AG10803 (cell line): ENCODE results near the gene PI3.
"Not testable (repeated sequence)": the region's sequence is repeated elsewhere in the genome, so short reads cannot be mapped to it uniquely, and the experiment has no call there.

Experiments used
- DNase-seq: peaks from one replicate; pipeline ENCODE4 v3.0.0; 2010; ENCODE audit warnings: low read depth
- H3K4me3 ChIP-seq: 2 replicates; pipeline ENCODE4 v1.5.1; 2011; ENCODE audit warnings: mild to moderate bottlenecking, low read length, control low read depth
- TF ChIP-seq, protein P1 (sequence below): conservative IDR thresholded peaks from 2 replicates; pipeline ENCODE4 v1.5.1; 2011; ENCODE audit warnings: mild to moderate bottlenecking, low read length, control low read depth, inconsistent platforms

Gene PI3

DNA sequence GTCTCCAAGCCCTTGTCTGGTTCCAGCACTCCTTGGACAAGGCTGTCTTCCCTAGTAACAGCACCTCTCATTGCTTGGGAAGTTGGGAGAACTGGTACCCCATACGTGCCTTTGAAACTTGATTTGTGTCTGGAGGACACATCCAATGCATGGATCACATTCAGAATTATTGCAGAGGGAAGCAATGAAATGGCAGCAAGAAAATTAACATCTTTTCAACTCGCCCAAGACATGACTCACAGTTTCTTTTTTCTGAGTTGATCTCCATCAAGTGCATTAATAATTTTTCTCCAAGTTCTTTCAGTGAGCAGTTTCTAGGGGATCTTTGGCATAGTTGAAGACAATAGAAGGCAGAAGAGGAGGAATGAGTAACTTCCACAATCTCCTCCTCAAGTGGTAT is 22.3 kb upstream of the PI3 start:
- no peak overlapping the region for H3K4me3 ChIP-seq
- TF ChIP-seq, protein P1, sequence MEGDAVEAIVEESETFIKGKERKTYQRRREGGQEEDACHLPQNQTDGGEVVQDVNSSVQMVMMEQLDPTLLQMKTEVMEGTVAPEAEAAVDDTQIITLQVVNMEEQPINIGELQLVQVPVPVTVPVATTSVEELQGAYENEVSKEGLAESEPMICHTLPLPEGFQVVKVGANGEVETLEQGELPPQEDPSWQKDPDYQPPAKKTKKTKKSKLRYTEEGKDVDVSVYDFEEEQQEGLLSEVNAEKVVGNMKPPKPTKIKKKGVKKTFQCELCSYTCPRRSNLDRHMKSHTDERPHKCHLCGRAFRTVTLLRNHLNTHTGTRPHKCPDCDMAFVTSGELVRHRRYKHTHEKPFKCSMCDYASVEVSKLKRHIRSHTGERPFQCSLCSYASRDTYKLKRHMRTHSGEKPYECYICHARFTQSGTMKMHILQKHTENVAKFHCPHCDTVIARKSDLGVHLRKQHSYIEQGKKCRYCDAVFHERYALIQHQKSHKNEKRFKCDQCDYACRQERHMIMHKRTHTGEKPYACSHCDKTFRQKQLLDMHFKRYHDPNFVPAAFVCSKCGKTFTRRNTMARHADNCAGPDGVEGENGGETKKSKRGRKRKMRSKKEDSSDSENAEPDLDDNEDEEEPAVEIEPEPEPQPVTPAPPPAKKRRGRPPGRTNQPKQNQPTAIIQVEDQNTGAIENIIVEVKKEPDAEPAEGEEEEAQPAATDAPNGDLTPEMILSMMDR, result no peak
- no peak for DNase-seq

DNA sequence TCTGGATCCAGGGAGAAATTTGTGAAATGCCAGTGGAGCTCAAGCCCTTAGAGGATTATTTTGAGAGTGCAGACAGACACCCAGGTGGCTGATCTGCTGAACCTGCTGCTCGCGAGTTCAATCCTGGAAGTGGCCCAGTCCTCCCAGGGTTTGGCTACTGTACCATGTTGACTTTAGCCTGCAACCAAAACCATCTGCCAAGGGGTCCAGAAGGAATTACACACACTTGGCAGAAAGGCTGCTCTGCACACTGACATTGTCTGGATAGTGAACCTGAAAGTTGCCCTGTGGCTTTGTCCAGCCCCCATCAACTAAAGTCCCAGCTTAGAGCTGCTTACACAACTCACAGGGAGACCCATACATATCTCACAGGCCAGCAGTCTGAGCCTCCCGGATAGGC is 21.6 kb upstream of the PI3 start:
- TF ChIP-seq, protein P1, result no peak
- H3K4me3 ChIP-seq, result no peak overlapping the region
- DNase-seq, result no peak

- no peak overlapping the region for H3K4me3 ChIP-seq
- no peak for DNase-seq
- TF ChIP-seq, protein P1, result no peak
Measured at GRCh38 chr20:45153752-45154151, 20.9 kb upstream of the PI3 start.

DNA sequence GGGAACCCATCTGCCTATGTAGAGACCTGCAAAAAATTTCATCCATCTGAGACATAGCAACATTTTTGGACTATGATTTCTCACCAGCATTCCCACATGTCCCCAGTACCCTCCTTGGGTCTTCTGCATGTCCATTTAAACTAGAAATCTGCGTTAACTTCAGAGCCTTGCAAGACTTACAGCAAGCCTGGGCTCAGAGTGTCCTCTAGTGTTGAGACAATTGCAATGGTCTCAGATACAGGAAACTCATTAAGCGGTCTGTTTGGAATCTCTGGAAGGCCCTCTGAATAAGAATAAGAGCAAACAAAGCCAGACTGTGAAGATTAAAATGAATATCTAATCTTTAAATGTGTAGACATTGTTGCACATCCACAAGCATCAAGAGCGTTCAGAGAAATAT is 20.5 kb upstream of the PI3 start:
- DNase-seq, result no peak
- H3K4me3 ChIP-seq, result no peak overlapping the region
- TF ChIP-seq, protein P1, result no peak; the same call in 1 of the 2 replicates

DNA sequence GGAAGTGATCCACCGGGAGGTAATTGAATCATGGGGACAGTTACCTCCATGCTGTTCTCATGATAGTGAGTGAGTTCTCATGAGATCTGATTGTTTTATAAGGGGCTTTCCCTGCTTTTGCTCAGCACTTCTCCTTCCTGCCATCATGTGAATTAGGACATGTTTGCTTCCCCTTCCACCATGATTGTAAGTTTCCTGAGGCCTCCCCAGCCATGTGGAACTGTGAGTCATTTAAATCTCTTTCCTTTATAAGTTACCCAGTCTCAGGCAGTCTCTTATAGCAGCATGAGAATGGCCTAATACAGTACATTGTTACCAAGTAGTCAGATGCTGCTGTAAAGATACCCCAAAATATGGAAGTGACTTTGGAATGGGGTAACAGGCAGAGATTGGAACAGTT is 19.9 kb upstream of the PI3 start:
- DNase-seq, H3K4me3 ChIP-seq: not testable (repeated sequence)

DNA sequence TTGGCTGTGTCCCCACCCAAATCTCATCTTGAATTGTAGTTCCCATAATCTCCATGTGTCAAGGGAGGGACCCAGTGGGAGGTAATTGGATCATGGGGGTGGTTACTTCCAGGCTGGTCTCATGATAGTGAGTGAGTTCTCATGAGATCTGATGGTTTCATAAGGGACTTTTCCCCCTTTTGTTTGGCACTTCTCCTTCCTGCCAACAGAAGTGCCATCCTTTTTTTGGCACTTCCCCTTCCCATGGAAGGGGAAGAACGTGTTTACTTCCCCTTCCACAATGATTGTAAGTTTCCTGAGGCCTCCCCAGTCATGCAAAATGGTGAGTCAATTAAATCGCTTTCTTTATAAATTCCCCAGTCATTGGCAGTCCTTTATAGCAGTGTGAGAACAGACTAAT is 18.0 kb upstream of the PI3 start:
- no peak overlapping the region for H3K4me3 ChIP-seq
- no peak for DNase-seq
- TF ChIP-seq, protein P1, result no peak

GRCh38 chr20:45157962-45158361 is 16.7 kb upstream of the PI3 start:
- H3K4me3 ChIP-seq, result no peak overlapping the region
- TF ChIP-seq, protein P1, result no peak
- DNase-seq, result peak; percentile 77
